Measurements from ENCODE around the gene ACSM2B.

GRCh38 chr16:20566864-20567263 is 9.3 kb downstream of the ACSM2B start:
- TF ChIP-seq CTCF (IDR thresholded peaks at IDR 0.05; ENCODE audit: insufficient read depth, low read depth, low read length) (no peak), EZH2 (IDR thresholded peaks at IDR 0.05; ENCODE audit: insufficient read depth, low read length) (no peak)
